H9 (cell line): ENCODE data around the gene BLTP3A. TPM values are rescaled to one million over a fixed set of nuclear protein-coding genes. Genes with fewer than 3 reads are reported as not detected.

Experiments used
- DNase-seq: peaks from one replicate; pipeline ENCODE4 v3.0.0-alpha.2; 2017
- H2AFZ ChIP-seq: one replicate; pipeline ENCODE4 v1.6.1; 2013; ENCODE audit warnings: mild to moderate bottlenecking, low read length, control low read depth, moderate library complexity
- H2AK5ac ChIP-seq: 2 replicates; pipeline ENCODE4 v1.6.1; 2013; ENCODE audit warnings: low read length, control low read depth, mixed read lengths; ENCODE audit not compliant: insufficient read length
- H2BK120ac ChIP-seq: one replicate; pipeline ENCODE4 v1.6.1; 2013; ENCODE audit warnings: low read depth, mild to moderate bottlenecking, low read length, control low read depth, inconsistent platforms; ENCODE audit not compliant: poor library complexity, severe bottlenecking
- H2BK12ac ChIP-seq: 2 replicates; pipeline ENCODE4 v1.6.1; 2013; ENCODE audit warnings: low read length, control low read depth, mixed read lengths, low read depth; ENCODE audit not compliant: insufficient read length
- H2BK15ac ChIP-seq: 2 replicates; pipeline ENCODE4 v1.6.1; 2013; ENCODE audit warnings: low read depth, low read length, control low read depth
- H2BK20ac ChIP-seq: one replicate; pipeline ENCODE4 v1.6.1; 2013; ENCODE audit warnings: low read depth, mild to moderate bottlenecking, low read length, control low read depth, inconsistent platforms; ENCODE audit not compliant: poor library complexity, severe bottlenecking
- H2BK5ac ChIP-seq: 2 replicates; pipeline ENCODE4 v1.6.1; 2013; ENCODE audit warnings: low read length, control low read depth, mixed read lengths; ENCODE audit not compliant: insufficient read length
- H3K14ac ChIP-seq: 2 replicates; pipeline ENCODE4 v1.6.1; 2013; ENCODE audit warnings: low read length, control low read depth; ENCODE audit not compliant: insufficient read depth
- H3K18ac ChIP-seq: 2 replicates; pipeline ENCODE4 v1.6.1; 2013; ENCODE audit warnings: low read depth, mild to moderate bottlenecking, mixed read lengths, low read length, control low read depth; ENCODE audit not compliant: insufficient read length
- H3K23ac ChIP-seq: 2 replicates; pipeline ENCODE4 v1.6.1; 2013; ENCODE audit warnings: low read length, control low read depth, mixed read lengths, low read depth; ENCODE audit not compliant: insufficient read length
- H3K23me2 ChIP-seq: 2 replicates; pipeline ENCODE4 v1.6.1; 2013; ENCODE audit warnings: low read depth, mild to moderate bottlenecking, mixed read lengths, low read length, control low read depth; ENCODE audit not compliant: insufficient read length, poor library complexity, severe bottlenecking
- H3K27ac ChIP-seq: 2 replicates; pipeline ENCODE4 v1.5.1; 2013; ENCODE audit warnings: low read length, control low read depth, mixed read lengths, low read depth; ENCODE audit not compliant: insufficient read length
- H3K27me3 ChIP-seq: 2 replicates; pipeline ENCODE4 v1.6.1; 2013; ENCODE audit warnings: low read length, control low read depth, inconsistent platforms; ENCODE audit not compliant: insufficient read depth
- H3K4ac ChIP-seq: 2 replicates; pipeline ENCODE4 v1.6.1; 2013; ENCODE audit warnings: low read depth, mild to moderate bottlenecking, control low read depth, inconsistent platforms, low read length, moderate library complexity
- H3K4me1 ChIP-seq: 2 replicates; pipeline ENCODE4 v1.6.1; 2013; ENCODE audit warnings: low read length, control low read depth, inconsistent platforms; ENCODE audit not compliant: insufficient read depth
- H3K4me2 ChIP-seq: 2 replicates; pipeline ENCODE4 v1.6.1; 2013; ENCODE audit warnings: low read length, control low read depth, mixed read lengths; ENCODE audit not compliant: insufficient read length, insufficient read depth
- H3K56ac ChIP-seq: 2 replicates; pipeline ENCODE4 v1.6.1; 2013; ENCODE audit warnings: low read depth, mild to moderate bottlenecking, mixed read lengths, low read length, control low read depth; ENCODE audit not compliant: insufficient read length
- H3K79me1 ChIP-seq: 2 replicates; pipeline ENCODE4 v1.6.1; 2013; ENCODE audit warnings: low read depth, mild to moderate bottlenecking, moderate library complexity, low read length, control low read depth, inconsistent platforms; ENCODE audit not compliant: insufficient read depth, poor library complexity, severe bottlenecking
- H3K79me2 ChIP-seq: 2 replicates; pipeline ENCODE4 v1.6.1; 2013; ENCODE audit warnings: low read length, control low read depth, inconsistent platforms; ENCODE audit not compliant: insufficient read depth
- H3K9ac ChIP-seq: 2 replicates; pipeline ENCODE4 v1.6.1; 2013; ENCODE audit warnings: low read length, control low read depth, mixed read lengths; ENCODE audit not compliant: insufficient read length; ENCODE audit errors: extremely low read depth
- H3K9me3 ChIP-seq: one replicate; pipeline ENCODE4 v1.6.1; 2013; ENCODE audit warnings: low read depth, low read length, inconsistent platforms; ENCODE audit not compliant: control insufficient read depth
- H3T11ph ChIP-seq: one replicate; pipeline ENCODE4 v1.6.1; 2013; ENCODE audit warnings: mild to moderate bottlenecking, low read length, control low read depth, inconsistent platforms
- H4K20me1 ChIP-seq: one replicate; pipeline ENCODE4 v1.6.1; 2013; ENCODE audit not compliant: control insufficient read depth, insufficient read length, insufficient read depth
- H4K5ac ChIP-seq: 2 replicates; pipeline ENCODE4 v1.6.1; 2013; ENCODE audit warnings: low read depth, mild to moderate bottlenecking, mixed read lengths, low read length, control low read depth; ENCODE audit not compliant: insufficient read length
- H4K8ac ChIP-seq: replicated peaks from 2 replicates; pipeline ENCODE4 v1.6.1; 2013; ENCODE audit warnings: low read length, control low read depth, mixed read lengths, low read depth; ENCODE audit not compliant: insufficient read length
- H4K91ac ChIP-seq: 2 replicates; pipeline ENCODE4 v1.6.1; 2013; ENCODE audit warnings: low read depth, mild to moderate bottlenecking, moderate library complexity, mixed read lengths, low read length, control low read depth; ENCODE audit not compliant: insufficient read length
- H3K27ac Mint-ChIP-seq, 3 experiments: 2 replicates in 2 of 3; 3 replicates in 1 of 3; pipeline ENCODE4 v1.8.0; 2020 to 2021; ENCODE audit warnings: mixed read lengths in 3 of 3, mild to moderate bottlenecking in 1 of 3, moderate library complexity in 1 of 3
- H3K27me3 Mint-ChIP-seq: 2 replicates; pipeline ENCODE4 v1.8.0; 2021; ENCODE audit warnings: low read depth, mild to moderate bottlenecking, moderate library complexity, mixed read lengths
- H3K36me3 Mint-ChIP-seq, 3 experiments: 2 replicates in 2 of 3; 3 replicates in 1 of 3; pipeline ENCODE4 v1.8.0; 2020 to 2021; ENCODE audit warnings: low read depth in 3 of 3, mixed read lengths in 3 of 3; ENCODE audit not compliant: insufficient read depth in 1 of 3
- H3K4me1 Mint-ChIP-seq, 2 experiments: 2 replicates each; pipeline ENCODE4 v1.8.0; 2020; ENCODE audit warnings: mixed read lengths in 2 of 2
- H3K4me3 Mint-ChIP-seq, 2 experiments: 2 replicates in 1 of 2; 3 replicates in 1 of 2; pipeline ENCODE4 v1.8.0; 2020 to 2021; ENCODE audit warnings: mild to moderate bottlenecking in 2 of 2, mixed read lengths in 2 of 2, moderate library complexity in 1 of 2
- H3K9me3 Mint-ChIP-seq, 2 experiments: 2 replicates in 1 of 2; 3 replicates in 1 of 2; pipeline ENCODE4 v1.8.0; 2020; ENCODE audit warnings: mild to moderate bottlenecking in 2 of 2, mixed read lengths in 2 of 2, moderate library complexity in 1 of 2
- WGBS: extraction: QIAGEN DNeasy Blood & Tissue Kit; methylation state at CpG from one replicate; pipeline ENCODE4 v1.1.7; 2013; ENCODE audit warnings: missing lambda C conversion rate, low lambda C conversion rate, mixed read lengths; ENCODE audit not compliant: insufficient read length; ENCODE audit errors: extremely low coverage; 5-methylcytosine and 5-hydroxymethylcytosine counted together
- total RNA-seq: library from RNA; stranded (reverse); gene quantifications from 2 replicates; pipeline ENCODE4 v1.2.1, GENCODE V29; 2021
- TF ChIP-seq, protein P1 (sequence below): fragments of 200-600 bp; sonication (generic); conservative IDR thresholded peaks from 3 replicates; pipeline ENCODE4 v1.8.0; 2021; ENCODE audit warnings: antibody characterized with exemption, mild to moderate bottlenecking

Gene BLTP3A
- total RNA-seq, 1 experiment from 2014 or later: 17.8 TPM

DNA sequence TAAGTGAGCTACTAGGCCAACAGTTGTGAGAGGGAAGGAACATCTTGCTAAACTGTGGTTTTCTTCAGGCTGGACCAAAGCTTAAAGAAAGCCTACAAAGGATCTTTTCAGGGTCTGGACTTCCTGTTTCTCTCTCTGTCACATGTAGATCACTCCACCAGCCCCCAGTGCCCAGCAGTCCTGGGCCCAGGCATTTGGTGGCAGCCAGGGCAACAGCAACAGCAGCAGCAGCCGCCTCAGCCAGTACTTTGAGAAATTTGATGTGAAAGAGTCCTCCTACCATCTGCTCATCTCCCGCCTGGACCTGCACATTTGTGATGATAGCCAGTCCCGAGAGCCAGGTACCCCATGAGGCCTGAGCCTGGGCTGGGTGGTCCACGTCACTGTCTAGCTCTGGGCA, 44.1 kb downstream of the BLTP3A start:
- Mint-ChIP-seq H3K27me3 (no peaks in the 10 kb centered on the region), H3K27ac (no peak overlapping the region; a peak in 1 of 7 replicates), H3K4me3 (no peak overlapping the region), H3K36me3 (peaks cover 8 to 48% (median 42%) of the 10 kb centered on the region in 3 experiments), H3K9me3 (no peaks in the 10 kb centered on the region), H3K4me1 (no peaks in the 10 kb centered on the region)
- H3K56ac ChIP-seq: no peak overlapping the region
- peak overlapping the region; percentile 49 for H2BK20ac ChIP-seq
- H3K18ac ChIP-seq: no peak overlapping the region
- no peak overlapping the region for H4K5ac ChIP-seq
- no peaks in the 10 kb centered on the region for H3K79me1 ChIP-seq
- H4K20me1 ChIP-seq: no peaks in the 10 kb centered on the region
- H2BK15ac ChIP-seq: no peak overlapping the region
- TF ChIP-seq, protein P1, sequence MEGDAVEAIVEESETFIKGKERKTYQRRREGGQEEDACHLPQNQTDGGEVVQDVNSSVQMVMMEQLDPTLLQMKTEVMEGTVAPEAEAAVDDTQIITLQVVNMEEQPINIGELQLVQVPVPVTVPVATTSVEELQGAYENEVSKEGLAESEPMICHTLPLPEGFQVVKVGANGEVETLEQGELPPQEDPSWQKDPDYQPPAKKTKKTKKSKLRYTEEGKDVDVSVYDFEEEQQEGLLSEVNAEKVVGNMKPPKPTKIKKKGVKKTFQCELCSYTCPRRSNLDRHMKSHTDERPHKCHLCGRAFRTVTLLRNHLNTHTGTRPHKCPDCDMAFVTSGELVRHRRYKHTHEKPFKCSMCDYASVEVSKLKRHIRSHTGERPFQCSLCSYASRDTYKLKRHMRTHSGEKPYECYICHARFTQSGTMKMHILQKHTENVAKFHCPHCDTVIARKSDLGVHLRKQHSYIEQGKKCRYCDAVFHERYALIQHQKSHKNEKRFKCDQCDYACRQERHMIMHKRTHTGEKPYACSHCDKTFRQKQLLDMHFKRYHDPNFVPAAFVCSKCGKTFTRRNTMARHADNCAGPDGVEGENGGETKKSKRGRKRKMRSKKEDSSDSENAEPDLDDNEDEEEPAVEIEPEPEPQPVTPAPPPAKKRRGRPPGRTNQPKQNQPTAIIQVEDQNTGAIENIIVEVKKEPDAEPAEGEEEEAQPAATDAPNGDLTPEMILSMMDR: no peak
- DNase-seq: no peak
- no peaks in the 10 kb centered on the region for H3K79me2 ChIP-seq
- no peak overlapping the region for H2AK5ac ChIP-seq
- no peak overlapping the region for H3K27ac ChIP-seq
- H3K4me1 ChIP-seq: no peaks in the 10 kb centered on the region
- no peak overlapping the region for H3K9ac ChIP-seq
- H3K23ac ChIP-seq: no peak overlapping the region
- no peak overlapping the region for H3K14ac ChIP-seq
- no peak overlapping the region for H2AFZ ChIP-seq
- no peak overlapping the region for H2BK120ac ChIP-seq
- H2BK5ac ChIP-seq: no peak overlapping the region
- H3T11ph ChIP-seq: no peak overlapping the region
- H3K23me2 ChIP-seq: no peaks in the 10 kb centered on the region
- H2BK12ac ChIP-seq: no peak overlapping the region
- H4K8ac ChIP-seq: no peak overlapping the region
- no peak overlapping the region for H3K4ac ChIP-seq
- no peaks in the 10 kb centered on the region for H3K9me3 ChIP-seq
- no peak overlapping the region for H4K91ac ChIP-seq
- H3K4me2 ChIP-seq: no peak overlapping the region
- WGBS: no CpG with 5 or more reads among the region's 4 CpGs
- H3K27me3 ChIP-seq: no peaks in the 10 kb centered on the region
